SK-N-MC (cell line): Measurements from ENCODE around the gene VPS54.
"Not testable (repeated sequence)": the region's sequence is repeated elsewhere in the genome, so short reads cannot be mapped to it uniquely, and the experiment has no call there.

Source experiments
- EZH2 ChIP-seq: fragments of 200-600 bp; sonication (generic); IDR thresholded peaks from one replicate; pipeline ENCODE4 v1.6.1; 2017; ENCODE audit warnings: antibody characterized with exemption
- FOXP2 ChIP-seq: optimal IDR thresholded peaks from 2 replicates; pipeline ENCODE3; 2011; ENCODE audit warnings: mild to moderate bottlenecking, moderate library complexity; ENCODE audit not compliant: insufficient read depth; ENCODE audit errors: extremely low read length, control extremely low read depth
- POLR2AphosphoS5 ChIP-seq: IDR thresholded peaks from 2 replicates; pipeline ENCODE4 v1.6.1; 2012; ENCODE audit warnings: mild to moderate bottlenecking, low read depth, low read length, borderline replicate concordance

DNA sequence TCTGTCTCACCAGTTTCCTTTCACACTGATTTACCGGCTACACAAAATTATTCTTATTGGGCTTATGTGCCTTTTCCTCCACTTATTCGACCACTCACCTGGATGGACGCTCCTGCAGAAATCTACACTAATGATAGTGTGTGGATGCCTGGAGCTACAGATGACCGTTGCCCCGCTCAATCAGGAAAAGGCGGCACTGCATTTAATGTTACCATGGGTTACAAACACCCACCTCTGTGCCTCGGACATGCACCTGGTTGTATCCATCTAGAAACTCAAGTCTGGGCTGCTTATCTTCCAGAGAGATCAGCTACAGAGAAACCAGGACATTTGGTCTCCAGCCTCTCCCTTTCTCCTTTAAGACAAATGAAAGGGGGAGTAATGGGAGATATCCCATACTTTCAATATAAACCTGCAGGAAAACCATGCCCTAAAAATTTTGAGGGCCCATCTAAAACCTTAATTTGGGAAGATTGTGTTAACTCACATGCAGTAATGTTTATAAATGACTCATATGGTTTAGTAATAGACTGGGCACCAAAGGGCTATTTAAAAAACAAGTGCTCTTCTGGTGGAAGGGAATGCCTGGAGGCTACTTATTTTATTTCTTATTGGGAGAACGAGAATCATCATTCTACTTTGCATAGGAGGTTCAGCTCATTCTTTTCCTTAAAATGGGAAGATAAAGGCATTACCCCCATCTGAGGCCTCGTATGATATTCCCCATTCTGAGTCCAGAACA lies 24.7 kb downstream of the VPS54 start:
- not testable (repeated sequence) for TF ChIP-seq EZH2, POLR2AphosphoS5, FOXP2
